Upper lobe of right lung (tissue), 1 donor: ENCODE measurements around the gene ASH1L. TPM values are rescaled to one million over a fixed set of nuclear protein-coding genes. Genes with fewer than 3 reads are reported as not detected.

Experiments
- ATAC-seq: fragments of 200-7000 bp; cut with Tn5 transposase; one replicate; pipeline ENCODE4 v1.9.1; 2020; ENCODE audit warnings: mild to moderate bottlenecking, moderate library complexity
- DNase-seq: peaks from one replicate; pipeline ENCODE4 v3.0.0-alpha.2; 2020
- H3K27ac ChIP-seq: fragments of 200-600 bp; one replicate; pipeline ENCODE4 v1.8.0; 2022
- H3K27me3 ChIP-seq: fragments of 200-600 bp; one replicate; pipeline ENCODE4 v1.8.0; 2022; ENCODE audit warnings: mild to moderate bottlenecking
- H3K36me3 ChIP-seq: fragments of 200-600 bp; one replicate; pipeline ENCODE4 v1.8.0; 2022
- H3K4me1 ChIP-seq: fragments of 200-600 bp; one replicate; pipeline ENCODE4 v1.8.0; 2022
- H3K4me3 ChIP-seq: fragments of 200-600 bp; one replicate; pipeline ENCODE4 v1.8.0; 2022; ENCODE audit warnings: mild to moderate bottlenecking
- H3K9me3 ChIP-seq: fragments of 200-600 bp; one replicate; pipeline ENCODE4 v1.8.0; 2022
- intact Hi-C: fragments of 100-400 bp; cut with DNase I; formaldehyde crosslinking; loops from one replicate; pipeline ENCODE4 v1.11.0; 2022
- total RNA-seq: library from RNA; stranded (reverse); fragmentation: NEBNext Ultra II Directional; extraction: Animal tissue kit (Norgen Biotek cat#: 25700); gene quantifications from one replicate; pipeline ENCODE4 v1.2.1, GENCODE V29; 2021
- TF ChIP-seq, protein P1 (sequence below): fragments of 200-600 bp; IDR thresholded peaks from one replicate; pipeline ENCODE4 v1.8.0; 2022; ENCODE audit warnings: antibody characterized with exemption
- donor health status: DM: no; HTN: yes; CAD: no; lungs with severe emphysema.

Gene ASH1L
- total RNA-seq, 1 donor from 2014 or later: 56.6 TPM

DNA sequence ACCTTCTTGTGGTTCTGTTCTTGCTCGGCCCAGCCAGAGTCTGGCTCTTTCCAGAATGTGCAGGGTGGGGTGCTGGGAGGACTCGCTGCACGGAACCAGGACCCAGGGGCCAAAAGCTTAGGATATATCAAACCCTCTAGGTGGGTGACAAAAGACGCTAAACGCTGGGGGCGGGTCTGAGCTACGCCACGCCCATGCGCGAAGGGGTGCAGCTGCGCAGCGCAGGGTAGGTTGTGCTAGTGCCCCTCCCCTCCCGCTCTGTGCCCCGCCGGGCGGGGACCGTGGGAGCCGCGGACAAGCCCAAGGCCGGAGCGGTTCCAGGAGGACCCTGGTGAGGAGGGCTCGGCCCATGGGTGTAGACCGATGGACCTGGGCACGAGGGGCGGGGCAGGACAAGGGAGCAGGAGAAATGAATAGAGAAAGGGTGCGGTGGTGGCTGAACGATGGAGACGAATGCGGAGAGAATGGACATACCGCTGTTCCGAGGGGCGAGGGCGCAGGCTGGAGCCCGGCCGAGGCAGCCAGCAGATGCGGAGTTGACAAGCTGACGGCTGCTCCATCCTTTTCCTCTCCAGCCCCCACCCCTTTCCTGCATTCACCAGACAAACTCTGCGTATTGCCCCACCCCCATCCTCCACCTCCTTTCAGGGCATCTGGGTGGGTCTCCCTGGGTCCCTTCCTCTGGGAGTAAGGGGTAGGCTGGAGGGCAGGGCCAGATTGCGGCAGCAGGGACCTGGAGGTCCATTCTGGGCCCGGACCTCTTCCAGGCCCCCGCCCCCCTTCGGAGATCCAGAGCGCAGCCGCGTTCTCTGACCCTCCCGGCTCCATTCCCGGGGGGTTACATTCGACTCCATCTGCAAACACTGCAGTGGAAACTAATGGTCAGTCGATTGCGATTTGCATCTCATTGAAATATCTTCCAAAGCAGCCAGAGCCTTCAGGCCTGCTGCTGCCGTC is 241.7 kb downstream of the ASH1L start, which contains the start of gene RUSC1:
Gene RUSC1 (plus strand): TSS at position 234 of the 957 bp plus-strand sequence. CDS start 880 bp downstream, outside the sequence.
- intact Hi-C loops: loop anchor here (10.0 kb wide), 1 partner anchor 66 kb away; the partner anchor contains the start of gene ENTREP3
- peak; percentile 86 for DNase-seq
- TF ChIP-seq, protein P1, sequence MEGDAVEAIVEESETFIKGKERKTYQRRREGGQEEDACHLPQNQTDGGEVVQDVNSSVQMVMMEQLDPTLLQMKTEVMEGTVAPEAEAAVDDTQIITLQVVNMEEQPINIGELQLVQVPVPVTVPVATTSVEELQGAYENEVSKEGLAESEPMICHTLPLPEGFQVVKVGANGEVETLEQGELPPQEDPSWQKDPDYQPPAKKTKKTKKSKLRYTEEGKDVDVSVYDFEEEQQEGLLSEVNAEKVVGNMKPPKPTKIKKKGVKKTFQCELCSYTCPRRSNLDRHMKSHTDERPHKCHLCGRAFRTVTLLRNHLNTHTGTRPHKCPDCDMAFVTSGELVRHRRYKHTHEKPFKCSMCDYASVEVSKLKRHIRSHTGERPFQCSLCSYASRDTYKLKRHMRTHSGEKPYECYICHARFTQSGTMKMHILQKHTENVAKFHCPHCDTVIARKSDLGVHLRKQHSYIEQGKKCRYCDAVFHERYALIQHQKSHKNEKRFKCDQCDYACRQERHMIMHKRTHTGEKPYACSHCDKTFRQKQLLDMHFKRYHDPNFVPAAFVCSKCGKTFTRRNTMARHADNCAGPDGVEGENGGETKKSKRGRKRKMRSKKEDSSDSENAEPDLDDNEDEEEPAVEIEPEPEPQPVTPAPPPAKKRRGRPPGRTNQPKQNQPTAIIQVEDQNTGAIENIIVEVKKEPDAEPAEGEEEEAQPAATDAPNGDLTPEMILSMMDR: no peak
- peak within 1 kb of the TSS; percentile 76 for H3K4me3 ChIP-seq
- ATAC-seq: peak; percentile 2
- H3K27me3 ChIP-seq: no peaks in the 10 kb centered on the region
- peaks cover 36% of the 10 kb centered on the region for H3K4me1 ChIP-seq
- H3K36me3 ChIP-seq: peaks cover 34% of the 10 kb centered on the region
- no peaks in the 10 kb centered on the region for H3K9me3 ChIP-seq
- H3K27ac ChIP-seq: peak within 1 kb of the TSS; percentile 51

DNA sequence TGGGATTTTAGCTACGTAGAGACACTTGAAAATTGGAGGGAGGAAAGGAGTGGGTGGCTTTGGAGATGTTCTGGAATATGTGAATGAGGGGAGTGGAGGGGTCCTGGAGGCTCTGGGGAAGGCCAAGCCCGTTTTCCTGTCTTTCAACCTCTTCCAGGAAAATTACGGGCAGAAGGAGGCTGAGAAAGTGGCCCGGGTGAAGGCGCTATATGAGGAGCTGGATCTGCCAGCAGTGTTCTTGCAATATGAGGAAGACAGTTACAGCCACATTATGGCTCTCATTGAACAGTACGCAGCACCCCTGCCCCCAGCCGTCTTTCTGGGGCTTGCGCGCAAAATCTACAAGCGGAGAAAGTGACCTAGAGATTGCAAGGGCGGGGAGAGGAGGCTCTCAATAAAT is 242.4 kb downstream of the ASH1L start:
- no peaks in the 10 kb centered on the region for H3K27me3 ChIP-seq
- peak overlapping the region; percentile 51 for H3K27ac ChIP-seq
- peaks cover 29% of the 10 kb centered on the region for H3K4me1 ChIP-seq
- no peaks in the 10 kb centered on the region for H3K9me3 ChIP-seq
- H3K4me3 ChIP-seq: peak overlapping the region; percentile 76
- H3K36me3 ChIP-seq: peaks cover 38% of the 10 kb centered on the region
- TF ChIP-seq, protein P1: no peak
- DNase-seq: no peak
- intact Hi-C loops: loop anchor here (10.0 kb wide), 1 partner anchor 65 kb away; the partner anchor contains the start of gene ENTREP3
- no peak for ATAC-seq

DNA sequence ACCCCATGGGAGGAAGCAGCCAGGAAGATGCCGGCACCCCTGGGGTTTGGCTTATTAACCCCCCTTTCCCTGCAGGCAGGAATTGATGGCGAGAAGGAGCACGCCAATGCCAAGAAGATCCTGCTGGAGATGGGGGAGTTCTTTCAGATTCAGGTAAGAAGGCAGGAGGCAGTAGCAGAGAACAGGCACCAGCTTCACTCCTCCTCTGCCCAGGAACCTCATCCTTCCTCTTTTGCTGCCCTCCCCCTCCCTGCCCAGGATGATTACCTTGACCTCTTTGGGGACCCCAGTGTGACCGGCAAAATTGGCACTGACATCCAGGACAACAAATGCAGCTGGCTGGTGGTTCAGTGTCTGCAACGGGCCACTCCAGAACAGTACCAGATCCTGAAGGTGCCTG is 243.1 kb downstream of the ASH1L start:
- Histone ChIP-seq H3K9me3 (no peaks in the 10 kb centered on the region), H3K4me1 (peaks cover 26% of the 10 kb centered on the region), H3K27ac (no peak overlapping the region), H3K27me3 (no peaks in the 10 kb centered on the region), H3K4me3 (no peak overlapping the region), H3K36me3 (peaks cover 44% of the 10 kb centered on the region)
- intact Hi-C loops: no loop called here
- ATAC-seq (no peak), DNase-seq (no peak)
- TF ChIP-seq, protein P1: no peak

DNA sequence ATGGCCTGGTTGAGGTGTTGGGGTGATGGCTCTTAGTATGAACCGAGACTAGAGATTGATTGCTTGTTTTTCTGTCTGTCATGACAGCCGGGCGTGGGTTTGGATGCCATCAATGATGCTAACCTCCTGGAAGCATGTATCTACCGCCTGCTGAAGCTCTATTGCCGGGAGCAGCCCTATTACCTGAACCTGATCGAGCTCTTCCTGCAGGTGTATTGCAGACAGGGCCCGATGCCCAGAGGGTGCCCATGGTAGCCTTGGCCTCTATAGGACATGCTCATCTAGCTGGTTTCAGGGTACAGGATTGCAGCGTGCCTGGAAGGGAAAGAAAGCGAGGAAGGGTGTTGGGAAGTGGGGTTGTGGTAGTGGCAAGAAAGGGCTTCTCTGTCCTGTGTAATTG is 244.5 kb downstream of the ASH1L start:
- H3K9me3 ChIP-seq: no peaks in the 10 kb centered on the region
- TF ChIP-seq, protein P1: no peak
- peaks cover 58% of the 10 kb centered on the region for H3K36me3 ChIP-seq
- ATAC-seq: no peak
- no peaks in the 10 kb centered on the region for H3K27me3 ChIP-seq
- intact Hi-C loops: no loop called here
- no peak overlapping the region for H3K4me3 ChIP-seq
- H3K27ac ChIP-seq: no peak overlapping the region
- peaks cover 26% of the 10 kb centered on the region for H3K4me1 ChIP-seq
- DNase-seq: no peak

DNA sequence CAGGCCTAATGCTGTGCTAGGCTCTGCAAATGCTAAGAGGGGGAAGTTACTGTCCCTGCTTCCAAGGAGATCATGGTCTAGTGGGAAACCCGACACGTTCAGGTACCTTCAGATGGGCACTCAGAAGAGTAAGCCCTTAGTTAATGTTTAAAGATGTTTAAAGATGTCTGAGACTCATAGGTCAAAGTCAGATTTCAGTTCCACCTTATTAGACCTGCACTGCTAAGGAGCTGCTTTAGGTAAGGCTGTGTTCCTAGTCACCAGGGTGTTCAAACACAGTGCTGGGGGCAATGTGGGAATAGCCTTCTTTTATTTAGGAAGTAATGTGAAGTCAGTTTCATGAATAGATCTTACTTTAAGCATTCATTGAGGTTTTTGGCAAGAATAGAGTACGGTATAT is 245.7 kb downstream of the ASH1L start:
- Histone ChIP-seq H3K4me1 (peaks cover 19% of the 10 kb centered on the region), H3K27ac (no peak overlapping the region), H3K9me3 (no peaks in the 10 kb centered on the region), H3K27me3 (no peaks in the 10 kb centered on the region), H3K4me3 (no peak overlapping the region), H3K36me3 (peaks cover 68% of the 10 kb centered on the region)
- ATAC-seq (no peak), DNase-seq (no peak)
- TF ChIP-seq, protein P1: no peak
- intact Hi-C loops: no loop called here
